C1 segment of cervical spinal cord (tissue), 14 donors: ENCODE measurements around the gene KCNMB1.

Experiments
- DNase-seq, 14 donors: peaks; one replicate each; lab custom pipeline; 2025; lab: John Stamatoyannopoulos, UW

Gene KCNMB1

DNA sequence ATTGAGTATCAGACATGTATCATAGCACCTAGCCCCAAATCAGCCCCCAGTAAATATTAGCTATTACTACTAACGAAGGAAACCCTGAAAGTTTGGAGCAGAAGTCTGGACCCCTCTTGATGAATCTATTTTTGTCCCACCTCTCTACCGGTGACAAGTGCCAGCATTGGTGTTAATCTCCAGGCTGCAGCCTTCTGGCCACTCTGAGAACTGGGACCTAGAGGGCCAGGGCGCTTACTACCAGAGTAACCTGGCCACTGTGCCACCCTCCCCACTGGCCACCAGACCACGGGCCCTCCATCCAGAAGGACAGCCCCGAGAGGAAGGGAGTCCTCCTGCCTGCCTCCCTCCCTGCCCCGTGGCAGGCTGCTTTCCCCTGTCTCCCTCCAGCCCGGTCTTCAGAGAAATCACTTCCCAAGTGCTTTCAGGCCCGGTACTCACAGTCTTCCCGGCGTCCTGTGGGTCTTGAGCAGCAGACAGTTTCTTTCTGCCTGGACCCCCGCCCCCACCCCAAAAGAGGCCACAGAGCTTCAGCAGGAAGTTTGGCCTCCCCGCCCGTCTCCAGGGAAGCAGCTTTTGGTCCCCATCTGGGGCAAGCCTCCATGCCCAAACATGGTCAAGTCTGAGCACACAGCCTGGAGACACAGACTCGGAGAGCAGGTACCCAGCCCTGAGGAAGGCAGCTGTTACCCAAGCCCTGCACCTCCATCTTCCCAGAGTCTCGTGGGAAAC is at the start of gene KCNMB1:
Gene KCNMB1 (minus strand): TSS at position 550 of the 732 bp plus-strand sequence. CDS start 3,920 bp downstream, outside the sequence.
- peak in 5 of 14 donors; percentile 35 to 62 (median 53) for DNase-seq

GRCh38 chr5:170438581-170438980 is 49.4 kb upstream of the KCNMB1 start:
- DNase-seq: no peak

DNA sequence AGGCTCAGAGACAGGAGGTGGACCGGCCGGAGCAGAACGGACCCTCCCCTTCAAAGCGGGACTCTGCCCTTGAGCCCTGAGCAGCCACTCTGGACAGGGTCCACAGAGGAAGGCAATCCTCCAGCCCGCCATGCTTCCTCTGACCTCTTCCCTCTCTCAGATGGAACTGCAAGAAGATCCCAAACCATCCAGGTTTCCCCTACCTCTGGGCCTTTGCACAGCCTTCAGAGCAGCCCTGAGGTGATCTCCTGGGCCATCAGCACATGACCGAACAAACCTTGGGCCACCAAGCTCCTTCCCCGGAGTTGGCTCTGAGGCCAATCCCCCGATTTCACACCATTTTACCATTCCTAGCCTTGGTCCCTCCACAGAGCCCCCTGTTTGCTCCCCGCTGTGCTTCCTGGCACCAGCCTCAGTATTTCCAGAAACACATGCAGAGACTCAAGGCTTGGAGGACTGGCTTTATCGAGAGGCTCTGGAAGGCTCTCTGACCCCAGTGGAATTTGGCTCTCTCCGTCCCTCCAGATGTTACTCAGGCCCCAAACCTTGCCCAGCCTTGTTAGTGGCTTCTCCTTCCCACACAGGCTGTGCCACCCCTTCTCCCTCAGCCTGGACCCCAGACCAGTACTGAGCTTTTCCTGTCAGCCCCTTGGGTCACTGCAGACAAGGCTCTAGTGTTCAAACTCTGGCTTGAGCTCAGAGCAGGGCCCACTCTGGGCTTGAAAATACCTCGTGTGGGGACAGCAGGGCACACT is 48.6 kb upstream of the KCNMB1 start:
- no peak for DNase-seq

DNA sequence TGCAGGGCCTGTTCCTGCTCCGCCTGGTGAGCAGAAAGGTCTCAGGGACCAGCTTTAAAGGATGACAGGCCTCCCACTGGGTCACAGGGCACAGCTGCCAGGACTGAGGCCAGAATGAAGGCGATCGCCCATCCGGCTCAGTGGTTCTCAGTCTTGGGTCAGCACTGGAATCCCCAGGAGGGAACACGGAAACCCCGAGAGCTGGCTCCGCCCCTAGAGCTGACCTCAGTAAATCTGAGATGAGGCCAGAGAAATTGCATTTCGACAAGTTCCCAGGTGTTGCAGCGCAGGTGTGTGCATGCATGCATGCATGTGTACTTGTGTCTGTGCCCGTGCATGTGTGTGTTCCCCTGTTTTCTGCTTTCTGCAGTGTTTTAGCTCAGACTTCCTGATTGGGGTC is 47.2 kb upstream of the KCNMB1 start:
- no peak for DNase-seq

- peak in 12 of 14 donors; percentile 18 to 76 (median 38) for DNase-seq
Observed at GRCh38 chr5:170434966-170435605, 45.9 kb upstream of the KCNMB1 start.

DNA sequence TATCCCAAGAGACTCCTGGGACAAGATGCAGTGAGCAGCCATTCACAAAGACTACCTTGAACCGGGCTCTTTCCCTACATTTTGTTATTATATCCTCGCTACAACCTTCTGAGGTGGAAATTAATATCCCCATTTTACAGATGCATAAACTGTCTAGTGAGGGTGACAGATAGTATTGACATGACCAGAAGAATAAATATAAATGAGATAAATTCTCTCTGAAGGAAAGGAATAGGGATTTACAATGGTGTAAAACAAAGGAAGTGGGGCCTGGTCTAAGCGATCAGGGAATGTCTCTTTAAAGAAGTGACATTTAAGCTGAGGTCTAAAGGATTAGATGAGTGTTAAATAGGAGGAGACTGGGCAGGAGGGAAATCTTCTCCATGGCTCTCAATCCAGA is 43.5 kb upstream of the KCNMB1 start:
- DNase-seq: no peak

DNA sequence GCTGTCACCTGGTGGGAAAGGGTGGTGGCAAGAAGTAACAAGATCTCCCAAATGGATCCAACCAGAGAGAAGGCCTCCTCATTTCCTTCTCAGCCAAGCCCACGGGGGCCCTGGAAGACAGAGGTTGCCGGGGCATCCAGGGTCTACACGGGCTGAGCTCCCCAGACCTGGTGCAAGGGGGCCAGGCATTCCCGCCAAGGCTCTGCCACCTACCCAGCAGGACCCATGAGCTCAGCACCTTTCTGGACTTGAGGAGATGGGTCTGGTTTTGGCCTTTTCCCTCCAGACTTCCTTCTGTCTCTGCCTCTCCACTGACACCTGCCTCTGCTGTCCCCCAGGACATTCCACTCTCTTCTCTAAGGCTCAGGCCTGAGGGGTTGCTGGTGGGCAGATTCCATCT is 42.4 kb upstream of the KCNMB1 start:
- no peak for DNase-seq

DNA sequence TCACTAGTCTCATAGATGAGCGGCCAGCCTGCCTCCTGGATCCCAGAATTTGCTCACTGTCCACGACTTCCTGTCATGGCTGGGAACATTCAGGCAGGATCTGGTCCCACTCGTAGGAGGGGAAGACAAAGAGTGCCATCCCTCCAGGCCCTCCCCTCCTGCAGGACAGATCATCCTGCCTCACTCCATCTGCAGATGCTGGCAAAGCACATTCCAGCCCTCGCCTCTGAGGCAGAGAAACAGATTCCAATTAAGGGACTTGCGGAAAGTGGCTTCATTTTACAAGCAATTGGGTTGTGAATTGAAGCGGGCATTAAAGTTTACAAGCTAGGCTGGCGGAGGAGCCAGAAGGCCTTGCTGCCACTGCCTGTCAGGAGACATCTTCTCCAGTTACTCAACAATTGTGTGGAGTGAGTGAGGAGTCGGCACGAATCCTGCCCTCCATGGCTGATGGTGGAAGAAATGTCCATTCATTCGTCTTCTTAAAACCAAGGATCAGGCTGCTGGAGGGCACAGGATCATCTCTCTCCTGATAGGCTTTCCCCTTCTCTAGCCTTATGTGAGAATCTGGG is 41.8 kb upstream of the KCNMB1 start:
- no peak for DNase-seq

DNA sequence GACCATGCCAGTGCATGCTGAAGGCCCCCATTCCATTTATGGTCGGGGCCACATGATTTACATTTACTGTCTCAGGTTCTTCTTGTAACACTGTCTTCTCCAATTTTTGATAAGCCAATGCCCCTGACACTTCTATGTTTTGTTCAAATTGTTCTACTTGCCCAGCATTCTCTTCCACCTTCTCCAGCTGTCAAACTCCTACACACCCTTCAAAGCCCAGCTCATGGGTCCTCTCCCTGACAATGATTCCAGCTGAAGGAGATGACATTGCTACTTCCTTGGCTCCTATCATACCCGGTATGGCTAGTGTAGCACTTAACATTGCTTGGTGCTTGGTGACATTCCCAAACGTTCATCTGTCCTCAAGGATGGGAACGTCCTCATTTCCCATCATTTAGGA is 41.1 kb upstream of the KCNMB1 start:
- no peak for DNase-seq

GRCh38 chr5:170429014-170429413 is 39.8 kb upstream of the KCNMB1 start:
- no peak for DNase-seq

DNA sequence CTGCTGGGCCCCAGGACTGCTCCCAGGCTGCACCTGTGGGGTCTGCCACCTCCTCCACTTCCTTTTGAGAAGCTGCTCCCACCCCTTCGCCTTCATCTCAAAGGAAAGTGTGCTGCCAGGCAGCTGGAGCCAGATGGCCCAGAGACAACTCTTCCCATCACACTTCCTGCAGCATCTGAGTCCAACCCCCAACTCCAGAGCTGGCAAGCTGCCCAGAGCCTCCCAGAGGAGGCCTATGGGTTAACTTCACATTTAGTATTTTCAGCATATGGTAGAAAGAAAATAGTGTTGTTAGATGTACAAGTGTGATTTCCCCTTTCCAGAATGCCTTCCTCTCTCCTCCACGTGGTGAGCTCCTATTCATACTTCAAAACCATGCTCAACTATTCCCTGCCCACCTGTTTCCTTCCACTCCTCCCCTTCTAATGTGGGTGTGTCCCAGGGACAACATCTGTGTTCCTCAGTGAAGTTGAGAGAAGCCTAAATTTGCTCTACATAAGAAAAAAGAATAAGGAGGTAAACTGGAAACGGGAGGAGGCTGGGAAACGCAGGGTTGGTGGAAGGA is 38.6 kb upstream of the KCNMB1 start:
- DNase-seq: no peak

GRCh38 chr5:170426786-170427185 is 37.6 kb upstream of the KCNMB1 start:
- no peak for DNase-seq

DNA sequence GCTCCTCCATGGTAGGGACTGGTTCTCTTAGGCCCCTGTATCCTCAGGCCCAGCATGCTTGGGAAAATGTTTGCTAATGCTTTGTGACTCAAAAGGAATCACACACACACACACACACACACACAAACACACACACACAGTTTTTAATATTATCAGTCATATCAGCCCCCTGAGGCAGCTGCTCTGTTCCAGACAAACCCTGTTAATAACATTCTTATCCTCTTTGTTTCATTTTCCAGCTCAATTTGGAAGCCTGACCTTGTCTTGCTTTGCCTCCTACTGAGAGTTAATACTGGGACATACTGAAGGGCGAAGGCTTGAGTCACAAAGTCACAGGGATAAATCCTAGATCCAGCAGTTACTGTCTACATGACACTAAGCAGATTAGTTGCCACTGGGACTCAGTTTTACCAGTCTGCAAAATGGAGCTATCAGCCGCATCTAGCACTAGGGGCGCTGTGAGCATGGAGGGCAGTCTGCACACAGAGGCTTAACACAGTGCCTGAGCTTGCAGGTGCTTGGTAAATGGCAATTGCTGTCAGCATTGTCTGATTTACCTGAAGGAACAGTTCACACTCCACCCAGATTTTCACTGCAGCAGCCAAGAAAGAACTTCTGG is 37.1 kb upstream of the KCNMB1 start:
- DNase-seq: no peak

- DNase-seq: no peak
Observed at GRCh38 chr5:170425731-170426130, 36.6 kb upstream of the KCNMB1 start.

DNA sequence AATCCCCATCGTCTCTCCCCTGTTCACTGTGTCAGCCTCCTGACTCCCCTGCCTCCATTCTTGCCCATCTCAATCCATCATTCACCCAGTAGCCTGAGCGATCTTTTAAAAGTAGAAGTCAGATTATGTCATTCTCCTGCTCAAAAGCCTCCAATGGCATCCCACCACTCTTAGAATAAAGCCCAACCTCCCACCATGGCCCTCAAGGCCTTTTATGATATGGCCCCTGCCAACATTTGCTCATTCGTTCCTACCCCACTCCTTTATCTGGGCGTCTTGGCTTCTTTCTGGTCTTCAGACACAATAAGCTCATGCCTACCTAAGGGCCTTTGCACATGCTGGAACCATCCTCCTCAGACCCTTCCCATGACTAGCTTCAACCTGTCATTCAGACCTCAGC is 35.5 kb upstream of the KCNMB1 start:
- no peak for DNase-seq

DNA sequence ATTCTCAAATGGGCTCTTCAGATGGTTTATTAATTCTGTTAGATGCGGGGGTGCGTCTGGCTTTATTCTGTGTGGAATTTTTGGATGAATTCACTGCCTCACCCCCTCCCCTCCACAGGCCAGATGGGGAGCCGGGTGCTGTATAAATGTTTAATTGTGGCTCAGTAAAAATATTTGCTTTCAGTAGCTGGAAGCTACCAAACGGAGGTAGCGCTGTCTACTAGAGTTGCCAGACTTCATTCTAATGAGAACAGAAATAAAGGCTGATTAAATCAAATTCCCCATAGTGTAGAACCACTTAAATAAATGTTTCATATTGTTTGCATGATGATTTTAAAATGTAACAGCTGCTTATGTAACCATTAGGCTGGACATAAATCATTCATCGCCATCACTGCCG is 34.5 kb upstream of the KCNMB1 start:
- no peak for DNase-seq

DNA sequence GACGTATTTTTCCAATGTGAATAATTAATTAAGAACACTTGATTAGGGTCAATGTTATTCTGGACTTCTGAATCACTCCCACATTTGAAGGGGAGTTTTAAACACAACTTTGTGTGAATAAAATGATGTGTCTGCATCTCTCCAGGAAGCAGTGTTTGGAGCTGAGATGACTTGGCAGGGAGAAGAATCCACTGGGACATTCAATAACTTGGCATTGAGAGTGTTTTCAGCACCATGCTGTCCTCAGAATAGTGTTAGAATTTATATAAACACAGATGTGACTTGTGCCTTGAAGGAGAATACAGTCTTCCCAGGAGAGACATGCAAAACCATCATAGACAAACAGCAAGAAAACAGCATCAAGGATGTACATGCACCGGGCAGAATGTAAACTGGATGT is 32.7 kb upstream of the KCNMB1 start:
- no peak for DNase-seq

GRCh38 chr5:170420806-170421412 is 31.7 kb upstream of the KCNMB1 start:
- peak in 11 of 14 donors; percentile 7 to 51 (median 25) for DNase-seq

GRCh38 chr5:170419643-170420042 is 30.5 kb upstream of the KCNMB1 start:
- DNase-seq: no peak

DNA sequence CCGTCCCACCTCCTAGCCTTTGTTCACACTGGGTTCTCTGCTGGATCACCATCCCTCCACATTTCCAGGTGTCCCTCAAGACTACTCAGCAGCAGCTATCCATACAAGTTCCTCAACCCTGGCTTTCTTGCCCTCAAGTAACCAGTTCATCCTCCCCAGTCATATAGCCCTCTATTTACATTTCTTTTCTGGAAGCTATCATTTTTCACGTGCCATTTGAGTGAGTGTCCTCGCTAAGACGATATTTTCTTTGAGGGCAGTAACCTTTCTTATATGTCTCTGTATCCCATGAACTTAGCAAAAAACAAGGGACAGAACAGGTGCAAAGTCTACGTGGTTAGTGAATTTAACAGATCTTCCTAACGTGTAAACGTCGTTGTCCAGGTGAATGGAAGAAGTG is 29.6 kb upstream of the KCNMB1 start:
- DNase-seq: no peak

- no peak for DNase-seq
Observed at GRCh38 chr5:170416526-170416925, 27.4 kb upstream of the KCNMB1 start.
